HCT116 (cell line): ENCODE results near the gene RIC8B. TPM values are rescaled to one million over a fixed set of nuclear protein-coding genes. Genes with fewer than 3 reads are reported as not detected.

Experiments used
- ATAC-seq: fragments of 200-7000 bp; cut with Tn5 transposase; 2 replicates; pipeline ENCODE4 v1.9.1; 2020; ENCODE audit warnings: mild to moderate bottlenecking, moderate library complexity
- BruUV-seq: library from RNA; stranded (reverse); fragments of 400-500 nt; replicated peaks from 2 replicates; lab custom pipeline; 2021; lab: Mats Ljungman, UMichigan
- CTCF ChIA-PET: fragments of 300-600 bp; sonication (Branson Sonifier 250); formaldehyde crosslinking; loops from one replicate; lab custom pipeline; 2021; ENCODE audit warnings: antibody characterized with exemption; lab: Charles Lee
- POLR2A ChIA-PET: fragments of 300-600, 350-600 bp; sonication (Branson Sonifier 250); formaldehyde crosslinking; loops from one replicate; lab custom pipeline; 2021; ENCODE audit warnings: antibody characterized with exemption; lab: Charles Lee
- RAD21 ChIA-PET, 2 experiments: fragments of 300-600 bp; sonication (Branson Sonifier 250); formaldehyde crosslinking; loops; one replicate each; lab custom pipeline; 2023; ENCODE audit warnings: low total read pairs in 2 of 2; ENCODE audit not compliant: uncharacterized antibody in 2 of 2, unreplicated experiment in 2 of 2, low non-redundant PET in 1 of 2; lab: Charles Lee
- DNase-seq: peaks from one replicate; pipeline ENCODE4 v3.0.0-alpha.2; 2010; ENCODE audit warnings: low read depth, low spot score
- H2AFZ ChIP-seq: fragments of 200-600 bp; shearing (Covaris generic), sonication (generic); 2 replicates; pipeline ENCODE4 v1.6.1; 2017; ENCODE audit warnings: low read depth, mixed run types, mixed read lengths, antibody characterized with exemption, low read length; ENCODE audit not compliant: poor library complexity, severe bottlenecking
- H3K27ac ChIP-seq: 2 replicates; pipeline ENCODE4 v1.5.1; 2012; ENCODE audit warnings: low read depth, low read length
- H3K27me3 ChIP-seq: fragments of 200-600 bp; sonication (generic); 2 replicates; pipeline ENCODE4 v1.6.1; 2016; ENCODE audit warnings: mixed run types, low read length, mixed read lengths; ENCODE audit not compliant: insufficient read depth
- H3K36me3 ChIP-seq, 2 experiments: fragments of 200-500 bp in 1 of 2; fragments of 200-600 bp in 1 of 2; sonication (Bioruptor generic) in 1 of 2; sonication (generic) in 1 of 2; 2 replicates each; pipeline versions ENCODE4 v1.5.1 to v1.6.1; 2014 to 2016; ENCODE audit warnings: low read length in 2 of 2, inconsistent platforms in 1 of 2, mixed read lengths in 1 of 2, mixed run types in 1 of 2; ENCODE audit not compliant: insufficient read depth in 2 of 2, control insufficient read depth in 1 of 2
- H3K4me1 ChIP-seq, 2 experiments: fragments of 200-600 bp in 1 of 2; sonication (generic) in 1 of 2; 2 replicates each; pipeline versions ENCODE4 v1.5.1 to v1.6.1; 2012 to 2017; ENCODE audit warnings: low read length in 2 of 2, inconsistent platforms in 1 of 2, mild to moderate bottlenecking in 1 of 2, mixed read lengths in 1 of 2, mixed run types in 1 of 2, moderate library complexity in 1 of 2; ENCODE audit not compliant: insufficient read depth in 2 of 2, control insufficient read depth in 1 of 2
- H3K4me2 ChIP-seq: fragments of 200-600 bp; sonication (generic); 2 replicates; pipeline ENCODE4 v1.6.1; 2017; ENCODE audit warnings: mixed run types, low read length, mixed read lengths
- H3K4me3 ChIP-seq, 2 experiments: fragments of 200-600 bp in 1 of 2; sonication (generic) in 1 of 2; replicated peaks in 1 of 2; 2 replicates each; pipeline ENCODE4 v1.5.1; 2011 to 2016; ENCODE audit warnings: low read length in 2 of 2, control low read depth in 1 of 2, low read depth in 1 of 2, mild to moderate bottlenecking in 1 of 2, mixed read lengths in 1 of 2, mixed run types in 1 of 2
- H3K79me2 ChIP-seq: fragments of 200-600 bp; sonication (generic); 2 replicates; pipeline ENCODE4 v1.6.1; 2017; ENCODE audit warnings: mild to moderate bottlenecking, mixed run types, low read length, moderate library complexity, mixed read lengths; ENCODE audit not compliant: insufficient read depth
- H3K9ac ChIP-seq: fragments of 200-600 bp; sonication (generic); 2 replicates; pipeline ENCODE4 v1.6.1; 2016; ENCODE audit warnings: low read length, mixed read lengths
- H3K9me2 ChIP-seq: fragments of 200-600 bp; sonication (generic), shearing (Covaris generic); 2 replicates; pipeline ENCODE4 v1.6.1; 2017; ENCODE audit warnings: mixed run types, mild to moderate bottlenecking, moderate library complexity; ENCODE audit not compliant: insufficient read depth
- H3K9me3 ChIP-seq, 2 experiments: fragments of 200-500 bp in 1 of 2; fragments of 200-600 bp in 1 of 2; sonication (Bioruptor generic) in 1 of 2; sonication (generic) in 1 of 2; 2 replicates each; pipeline ENCODE4 v1.6.1; 2014 to 2017; ENCODE audit warnings: low read length in 2 of 2, mixed read lengths in 2 of 2, inconsistent platforms in 1 of 2, low read depth in 1 of 2, mild to moderate bottlenecking in 1 of 2, mixed run types in 1 of 2, moderate library complexity in 1 of 2; ENCODE audit not compliant: control insufficient read depth in 1 of 2, insufficient read depth in 1 of 2
- H4K20me1 ChIP-seq: fragments of 200-600 bp; sonication (generic), shearing (Covaris generic); 2 replicates; pipeline ENCODE4 v1.6.1; 2017; ENCODE audit warnings: mixed run types, mild to moderate bottlenecking, moderate library complexity; ENCODE audit not compliant: insufficient read depth
- CBX3 ChIP-seq: IDR thresholded peaks from 2 replicates; pipeline ENCODE4 v1.6.1; 2012; ENCODE audit warnings: low read depth
- CTCF ChIP-seq, 3 experiments: fragments of 200-600 bp in 1 of 3; sonication (generic) in 1 of 3; IDR thresholded peaks in 2 of 3; conservative IDR thresholded peaks in 1 of 3; 2 replicates each; pipeline ENCODE4 v1.5.1; 2012 to 2017; ENCODE audit warnings: low read depth in 2 of 3, low read length in 2 of 3, antibody characterized with exemption in 1 of 3, borderline replicate concordance in 1 of 3, control low read depth in 1 of 3, mild to moderate bottlenecking in 1 of 3, mixed read lengths in 1 of 3, mixed run types in 1 of 3, moderate library complexity in 1 of 3; ENCODE audit not compliant: insufficient read depth in 1 of 3
- EGR1 ChIP-seq: IDR thresholded peaks from 2 replicates; pipeline ENCODE4 v1.6.1; 2012; ENCODE audit warnings: low read depth
- EZH2 ChIP-seq: fragments of 200-600 bp; sonication (generic); IDR thresholded peaks from 2 replicates; pipeline ENCODE4 v1.6.1; 2017; ENCODE audit warnings: antibody characterized with exemption, mixed run types
- EZH2phosphoT487 ChIP-seq: fragments of 200-600 bp; IDR thresholded peaks from 2 replicates; pipeline ENCODE4 v1.6.1; 2018; ENCODE audit warnings: antibody characterized with exemption, borderline replicate concordance
- FOSL1 ChIP-seq: IDR thresholded peaks from 2 replicates; pipeline ENCODE4 v1.6.1; 2012; ENCODE audit warnings: low read depth
- JUND ChIP-seq: IDR thresholded peaks from 2 replicates; pipeline ENCODE4 v1.6.1; 2012
- MAX ChIP-seq: IDR thresholded peaks from 2 replicates; pipeline ENCODE4 v1.6.1; 2012
- POLR2A ChIP-seq: IDR thresholded peaks from 2 replicates; pipeline ENCODE4 v1.7.0; 2011; ENCODE audit warnings: borderline replicate concordance; ENCODE audit not compliant: insufficient read depth, insufficient read length; ENCODE audit errors: extremely low read depth
- SIN3A ChIP-seq: IDR thresholded peaks from 2 replicates; pipeline ENCODE4 v1.6.1; 2012; ENCODE audit warnings: low read depth
- SRF ChIP-seq: IDR thresholded peaks from 2 replicates; pipeline ENCODE4 v1.6.1; 2012; ENCODE audit warnings: low read depth
- TCF7L2 ChIP-seq: IDR thresholded peaks from 2 replicates; pipeline ENCODE4 v1.7.0; 2011; ENCODE audit warnings: borderline replicate concordance, inconsistent platforms; ENCODE audit not compliant: insufficient read depth, insufficient read length; ENCODE audit errors: extremely low read depth
- YY1 ChIP-seq: IDR thresholded peaks from 2 replicates; pipeline ENCODE4 v1.6.1; 2011; ENCODE audit warnings: low read length, low read depth, moderate library complexity, mild to moderate bottlenecking; ENCODE audit not compliant: insufficient replicate concordance; ENCODE audit errors: extremely low read depth
- ZBTB33 ChIP-seq: IDR thresholded peaks from 2 replicates; pipeline ENCODE4 v1.6.1; 2011; ENCODE audit warnings: mild to moderate bottlenecking, low read length, moderate library complexity; ENCODE audit not compliant: insufficient replicate concordance; ENCODE audit errors: extremely low read depth
- ZFX ChIP-seq: fragments of 450-650 bp; IDR thresholded peaks from 2 replicates; pipeline ENCODE4 v1.6.1; 2017
- ZNF274 ChIP-seq: fragments of 200-500 bp; sonication (Bioruptor generic); IDR thresholded peaks from 2 replicates; pipeline ENCODE4 v1.6.1; 2014; ENCODE audit warnings: mild to moderate bottlenecking, low read depth, low read length, inconsistent platforms
- intact Hi-C: fragments of 100-400 bp; cut with micrococcal nuclease; formaldehyde crosslinking; loops from 2 replicates; pipeline ENCODE4 v1.10.0; 2022
- total RNA-seq: library from RNA; stranded (reverse); gene quantifications from one replicate; pipeline ENCODE4 v1.2.1, GENCODE V29; 2021; ENCODE audit not compliant: unreplicated experiment

Gene RIC8B
- total RNA-seq, 1 experiment from 2014 or later: 16.7 TPM

GRCh38 chr12:106729611-106730010 lies 44.9 kb upstream of the RIC8B start:
- intact Hi-C loops: no loop called here
- DNase-seq (no peak), ATAC-seq (no peak)
- Histone ChIP-seq H3K27me3 (no peaks in the 10 kb centered on the region), H3K9me3 (no peaks in the 10 kb centered on the region), H3K4me1 (peaks cover 3 to 7% of the 10 kb centered on the region in 2 experiments; a peak in 2 of 4 replicates), H3K27ac (no peak overlapping the region), H4K20me1 (no peaks in the 10 kb centered on the region), H3K36me3 (no peaks in the 10 kb centered on the region), H3K4me2 (no peak overlapping the region), H3K9me2 (no peaks in the 10 kb centered on the region), H3K79me2 (no peaks in the 10 kb centered on the region), H3K4me3 (no peak overlapping the region), H2AFZ (no peak overlapping the region), H3K9ac (no peak overlapping the region)
- RAD21 ChIA-PET: no interaction called here
- TF ChIP-seq ZNF274 (no peak), FOSL1 (no peak), EZH2 (no peak), TCF7L2 (no peak), EGR1 (no peak), SRF (no peak), YY1 (no peak), ZFX (no peak), MAX (no peak), POLR2A (no peak), EZH2phosphoT487 (no peak), CBX3 (no peak), ZBTB33 (no peak), JUND (no peak), CTCF (IDR thresholded peaks at IDR 0.05 in 2 of 3, conservative IDR thresholded peaks at IDR 0.05 in 1 of 3; ENCODE audit: borderline replicate concordance in 1 of 3, insufficient read depth in 1 of 3, low read depth in 2 of 3, low read length in 2 of 3) (no peak), SIN3A (no peak)
- CTCF ChIA-PET: no interaction called here
- POLR2A ChIA-PET: no interaction called here
- BruUV-seq: no TSS peak
